CD4-positive, CD25-positive, alpha-beta regulatory T cell (primary cell): ENCODE results near the gene KSR2. TPM values are rescaled to one million over a fixed set of nuclear protein-coding genes. Genes with fewer than 3 reads are reported as not detected.
"Not testable (repeated sequence)": the region's sequence is repeated elsewhere in the genome, so short reads cannot be mapped to it uniquely, and the experiment has no call there.

ENCODE experiments used
- ATAC-seq, 2 donors: fragments of 150-1000 bp; cut with Tn5 transposase; one replicate each; pipeline ENCODE4 v1.10.0; 2021; ENCODE audit warnings: low read depth in 2 of 2, moderate number of reproducible peaks in 2 of 2, moderate library complexity in 1 of 2
- DNase-seq, 3 donors: peaks; one replicate each; pipeline versions ENCODE4 v3.0.0 to v3.0.0-alpha.2; 2012 to 2022; ENCODE audit warnings: mixed read lengths in 1 of 3
- H3K27ac ChIP-seq: one replicate; pipeline ENCODE4 v1.7.0; 2013; ENCODE audit warnings: mild to moderate bottlenecking, low read length; ENCODE audit not compliant: insufficient read depth, poor library complexity, severe bottlenecking
- H3K27me3 ChIP-seq: one replicate; pipeline ENCODE4 v1.7.0; 2013; ENCODE audit warnings: low read length; ENCODE audit not compliant: control insufficient read depth, insufficient read depth
- H3K36me3 ChIP-seq: one replicate; pipeline ENCODE4 v1.7.0; 2013; ENCODE audit warnings: mild to moderate bottlenecking, low read length, moderate library complexity; ENCODE audit not compliant: control insufficient read depth, insufficient read depth
- H3K4me1 ChIP-seq: 2 replicates; pipeline ENCODE4 v1.7.0; 2013; ENCODE audit warnings: mild to moderate bottlenecking, low read length; ENCODE audit not compliant: insufficient read depth, control insufficient read depth, poor library complexity, severe bottlenecking
- H3K4me3 ChIP-seq: one replicate; pipeline ENCODE4 v1.7.0; 2013; ENCODE audit warnings: low read depth, mild to moderate bottlenecking, low read length, moderate library complexity
- H3K9me3 ChIP-seq, 2 experiments: 1 replicate in 1 of 2; 2 replicates in 1 of 2; pipeline ENCODE4 v1.7.0; 2013; ENCODE audit warnings: low read length in 2 of 2, mild to moderate bottlenecking in 1 of 2, moderate library complexity in 1 of 2; ENCODE audit not compliant: control insufficient read depth in 2 of 2
- H3K27ac Mint-ChIP-seq, 3 donors: one replicate each; pipeline ENCODE4 v1.8.0; 2020 to 2022; ENCODE audit warnings: mild to moderate bottlenecking in 3 of 3, mixed read lengths in 3 of 3, moderate library complexity in 2 of 3
- H3K27me3 Mint-ChIP-seq: one replicate; pipeline ENCODE4 v1.8.0; 2022; ENCODE audit warnings: mild to moderate bottlenecking, mixed read lengths
- H3K36me3 Mint-ChIP-seq: one replicate; pipeline ENCODE4 v1.8.0; 2020; ENCODE audit warnings: mixed read lengths
- H3K4me1 Mint-ChIP-seq, 4 donors: one replicate each; pipeline ENCODE4 v1.8.0; 2020 to 2022; ENCODE audit warnings: mixed read lengths in 4 of 4, mild to moderate bottlenecking in 1 of 4
- H3K4me3 Mint-ChIP-seq, 4 donors: one replicate each; pipeline ENCODE4 v1.8.0; 2020 to 2022; ENCODE audit warnings: mild to moderate bottlenecking in 4 of 4, mixed read lengths in 4 of 4, moderate library complexity in 3 of 4
- H3K9me3 Mint-ChIP-seq, 7 donors: one replicate each; pipeline ENCODE4 v1.8.0; 2020 to 2022; ENCODE audit warnings: mixed read lengths in 7 of 7, mild to moderate bottlenecking in 3 of 7, moderate library complexity in 2 of 7
- polyA plus RNA-seq, 4 donors: library from polyadenylated mRNA; unstranded; fragments of 300-500 nt; fragmentation: Illumina TruSeq; gene quantifications; one replicate each; pipeline ENCODE4 v1.2.3, GENCODE V29; 2021
- total RNA-seq: library from RNA; stranded (reverse); gene quantifications from one replicate; pipeline ENCODE4 v1.2.3, GENCODE V29; 2022

The KSR2 gene
- total and polyA plus RNA-seq, 5 donors from 2014 or later = 0.20 TPM; not detected in 4

- Mint-ChIP-seq H3K9me3 (peaks cover 0 to 1% (median 0%) of the 10 kb centered on the region in 7 donors), H3K4me3 (no peak overlapping the region), H3K27ac (no peak overlapping the region), H3K4me1 (no peaks in the 10 kb centered on the region), H3K27me3 (peaks cover 7% of the 10 kb centered on the region), H3K36me3 (no peaks in the 10 kb centered on the region)
- DNase-seq (no peak), ATAC-seq (no peak)
- no peaks in the 10 kb centered on the region for H3K9me3 ChIP-seq
- no peak overlapping the region for H3K4me3 ChIP-seq
- H3K27me3 ChIP-seq = no peaks in the 10 kb centered on the region
- H3K36me3 ChIP-seq = no peaks in the 10 kb centered on the region
- H3K4me1 ChIP-seq = no peaks in the 10 kb centered on the region
- no peak overlapping the region for H3K27ac ChIP-seq
Measured at GRCh38 chr12:117863002-117863709, 105.6 kb downstream of the KSR2 start.

- Histone ChIP-seq H3K4me1 (peaks cover 3% of the 10 kb centered on the region), H3K27me3 (no peaks in the 10 kb centered on the region), H3K9me3 (no peaks in the 10 kb centered on the region), H3K36me3 (no peaks in the 10 kb centered on the region), H3K27ac (no peak overlapping the region), H3K4me3 (no peak overlapping the region)
- Mint-ChIP-seq H3K27me3 (peaks cover 7% of the 10 kb centered on the region), H3K4me1 (no peaks in the 10 kb centered on the region), H3K4me3 (no peak overlapping the region), H3K27ac (no peak overlapping the region), H3K9me3 (peaks cover 0 to 1% (median 0%) of the 10 kb centered on the region in 7 donors), H3K36me3 (no peaks in the 10 kb centered on the region)
- DNase-seq = no peak
- ATAC-seq = no peak
Measured at GRCh38 chr12:117861691-117862090, 107.1 kb downstream of the KSR2 start.

GRCh38 chr12:117860787-117861290, 108.0 kb downstream of the KSR2 start:
- H3K27ac Mint-ChIP-seq, H3K27ac ChIP-seq, H3K36me3 Mint-ChIP-seq, H3K27me3 Mint-ChIP-seq, H3K4me3 Mint-ChIP-seq, H3K4me1 Mint-ChIP-seq, H3K9me3 Mint-ChIP-seq, ATAC-seq, DNase-seq, H3K4me3 ChIP-seq, H3K36me3 ChIP-seq, H3K9me3 ChIP-seq, H3K27me3 ChIP-seq, H3K4me1 ChIP-seq: not testable (repeated sequence)

GRCh38 chr12:117860111-117860510, 108.7 kb downstream of the KSR2 start:
- no peak overlapping the region for H3K27ac Mint-ChIP-seq
- DNase-seq (no peak), ATAC-seq (no peak)
- Histone ChIP-seq H3K4me1 (peaks cover 3% of the 10 kb centered on the region), H3K9me3 (no peaks in the 10 kb centered on the region), H3K27ac (no peak overlapping the region), H3K36me3 (no peaks in the 10 kb centered on the region), H3K4me3 (no peak overlapping the region), H3K27me3 (no peaks in the 10 kb centered on the region)
- H3K9me3 Mint-ChIP-seq = peaks cover 0 to 4% (median 0%) of the 10 kb centered on the region in 7 donors
- H3K4me1 Mint-ChIP-seq = no peaks in the 10 kb centered on the region
- no peak overlapping the region for H3K4me3 Mint-ChIP-seq
- no peaks in the 10 kb centered on the region for H3K27me3 Mint-ChIP-seq
- H3K36me3 Mint-ChIP-seq = no peaks in the 10 kb centered on the region

- Histone ChIP-seq H3K27me3 (no peaks in the 10 kb centered on the region), H3K27ac (no peak overlapping the region), H3K36me3 (no peaks in the 10 kb centered on the region), H3K4me3 (no peak overlapping the region), H3K4me1 (peaks cover 3% of the 10 kb centered on the region), H3K9me3 (peaks cover 0 to 7% of the 10 kb centered on the region in 2 experiments)
- peak in 1 of 2 donors; percentile 50 for ATAC-seq
- Mint-ChIP-seq H3K9me3 (peaks cover 0 to 7% (median 0%) of the 10 kb centered on the region in 7 donors), H3K4me1 (no peaks in the 10 kb centered on the region), H3K27me3 (no peaks in the 10 kb centered on the region), H3K4me3 (no peak overlapping the region), H3K36me3 (no peaks in the 10 kb centered on the region), H3K27ac (no peak overlapping the region)
- DNase-seq = peak in 2 of 3 donors; percentile 27 to 61
Measured at GRCh38 chr12:117857632-117858612, 110.9 kb downstream of the KSR2 start.

GRCh38 chr12:117857139-117857538, 111.7 kb downstream of the KSR2 start:
- H3K9me3 ChIP-seq, H3K9me3 Mint-ChIP-seq, H3K27ac Mint-ChIP-seq, H3K36me3 ChIP-seq, H3K36me3 Mint-ChIP-seq, H3K4me1 Mint-ChIP-seq, DNase-seq, H3K27me3 ChIP-seq, H3K27me3 Mint-ChIP-seq, H3K4me1 ChIP-seq, H3K27ac ChIP-seq, ATAC-seq, H3K4me3 Mint-ChIP-seq, H3K4me3 ChIP-seq: not testable (repeated sequence)

- no peaks in the 10 kb centered on the region for H3K36me3 Mint-ChIP-seq
- H3K9me3 Mint-ChIP-seq = peaks cover 0 to 7% (median 0%) of the 10 kb centered on the region in 7 donors
- Histone ChIP-seq H3K36me3 (no peaks in the 10 kb centered on the region), H3K9me3 (peaks cover 0 to 7% of the 10 kb centered on the region in 2 experiments), H3K27me3 (peaks cover 2% of the 10 kb centered on the region), H3K27ac (no peak overlapping the region), H3K4me1 (peaks cover 3% of the 10 kb centered on the region), H3K4me3 (no peak overlapping the region)
- no peak overlapping the region for H3K4me3 Mint-ChIP-seq
- no peaks in the 10 kb centered on the region for H3K4me1 Mint-ChIP-seq
- H3K27ac Mint-ChIP-seq = no peak overlapping the region
- no peak for ATAC-seq
- no peak for DNase-seq
- no peaks in the 10 kb centered on the region for H3K27me3 Mint-ChIP-seq
Measured at GRCh38 chr12:117855165-117855564, 113.6 kb downstream of the KSR2 start.
